Heart left ventricle (tissue), 16 donors: ENCODE measurements around the gene CTNND2. TPM values are rescaled to one million over a fixed set of nuclear protein-coding genes. Genes with fewer than 3 reads are reported as not detected.
A peak's percentile ranks its signal among the peaks of the same experiment; 100 is the strongest.

Experiments
- ATAC-seq, 4 donors: fragments of 200-7000 bp; cut with Tn5 transposase; one replicate each; pipeline ENCODE4 v1.9.1; 2020 to 2022; ENCODE audit warnings: moderate library complexity in 4 of 4, mild to moderate bottlenecking in 3 of 4, moderate number of reproducible peaks in 1 of 4
- DNase-seq, 5 donors: peaks; one replicate each; pipeline ENCODE4 v3.0.0-alpha.2; 2020
- H3K27ac ChIP-seq, 12 donors: fragments of 200-600 bp; sonication (generic) in 4 of 12; one replicate each; pipeline versions ENCODE4 v1.5.0 to v1.8.0; 2016 to 2022; ENCODE audit warnings: mild to moderate bottlenecking in 2 of 12
- H3K27me3 ChIP-seq, 9 donors: fragments of 200-600 bp; sonication (generic) in 2 of 9; one replicate each; pipeline versions ENCODE4 v1.5.1 to v1.8.0; 2016 to 2022; ENCODE audit warnings: mild to moderate bottlenecking in 3 of 9
- H3K36me3 ChIP-seq, 9 donors: fragments of 200-600 bp; sonication (generic) in 2 of 9; one replicate each; pipeline versions ENCODE4 v1.5.0 to v1.8.0; 2018 to 2022; ENCODE audit warnings: mild to moderate bottlenecking in 2 of 9
- H3K4me1 ChIP-seq, 12 donors: fragments of 200-600 bp; sonication (generic) in 4 of 12; one replicate each; pipeline versions ENCODE4 v1.5.0 to v1.8.0; 2016 to 2022; ENCODE audit warnings: mild to moderate bottlenecking in 3 of 12
- H3K4me3 ChIP-seq, 12 donors: fragments of 200-600 bp; sonication (generic) in 4 of 12; one replicate each; pipeline versions ENCODE4 v1.5.0 to v1.8.0; 2017 to 2022; ENCODE audit warnings: mild to moderate bottlenecking in 9 of 12, moderate library complexity in 4 of 12
- H3K9me3 ChIP-seq, 12 donors: fragments of 200-600 bp; sonication (generic) in 4 of 12; one replicate each; pipeline versions ENCODE4 v1.5.0 to v1.8.0; 2016 to 2022; ENCODE audit warnings: mild to moderate bottlenecking in 1 of 12
- CTCF ChIP-seq, 12 donors: fragments of 200-600 bp; sonication (generic) in 4 of 12; IDR thresholded peaks; one replicate each; pipeline versions ENCODE4 v1.5.0 to v1.8.0; 2018 to 2022; ENCODE audit warnings: antibody characterized with exemption in 12 of 12, mild to moderate bottlenecking in 5 of 12
- POLR2A ChIP-seq, 2 donors: fragments of 450-650 bp; IDR thresholded peaks; one replicate each; pipeline ENCODE4 v1.6.1; 2017; ENCODE audit warnings: antibody characterized with exemption in 2 of 2, mild to moderate bottlenecking in 2 of 2, moderate library complexity in 2 of 2
- WGBS, 4 donors: extraction: QIAGEN DNeasy Blood & Tissue Kit in 2 of 4; methylation state at CpG; one replicate each; pipeline versions ENCODE4 v1.1.5 to v1.1.7; 2013 to 2018; 5-methylcytosine and 5-hydroxymethylcytosine counted together
- intact Hi-C, 10 donors: fragments of 100-400 bp; cut with DNase I; formaldehyde crosslinking; loops; one replicate each; pipeline versions ENCODE4 v1.11.1 to v1.14.2; 2022
- polyA plus RNA-seq, 2 donors: library from polyadenylated mRNA; stranded (reverse); fragments of 200-250 nt; gene quantifications; one replicate each; pipeline ENCODE4 v1.2.3, GENCODE V29; 2013
- total RNA-seq, 9 donors: library from RNA; depleted of rRNA in 2 of 9; stranded (reverse); fragments of >200 nt in 2 of 9; fragmentation: NEBNext Ultra II Directional in 3 of 9; extraction: Animal tissue kit (Norgen Biotek cat#: 25700) in 3 of 9; gene quantifications; one replicate each; pipeline versions ENCODE4 v1.1.0 to v1.2.4, GENCODE V29; 2016 to 2023
- donor health status: ischemic (EF 13 %, LVEDD 7.1; RV severe dilation, severe dysfunction).
- donor health status: healthy with polysubstance abuse.
- donor health status: DM: no; HTN: yes; CAD: no.
- donor health status: DM: no; HTN: no; CAD: no.
- donor health status: ischemic (EF 25% LVEDD 6.9; RV normal size, moderate dysfunction).
- donor health status: ischemic (EF 25% LVEDD 5.7; RV mildly dilated, moderate dysfunction).
- donor health status: healthy.
- donor health status: DM: yes; HTN: yes; CAD: no.
- donor health status: ischemic (EF 35%, LVEDD 5.7; RV mildly dilated, moderate dysfunction).
- donor health status: nonischemic (EF 11% LVEDD 7.7; RV severe dilation, severe dysfunction).
- donor health status: DM: yes; HTN: yes; CAD: no.
- donor health status: PGD.
- donor health status: ischemic (EF 29% LVEDD 5.4; RV normal size, mild dysfunction).
- donor health status: nonischemic (EF 23%, LVEDD 6.1; RV moderate dilation, normal function).

CTNND2 gene
- total and polyA plus RNA-seq, 11 donors, result 4.0 to 36.8 (median 20.2) TPM

DNA sequence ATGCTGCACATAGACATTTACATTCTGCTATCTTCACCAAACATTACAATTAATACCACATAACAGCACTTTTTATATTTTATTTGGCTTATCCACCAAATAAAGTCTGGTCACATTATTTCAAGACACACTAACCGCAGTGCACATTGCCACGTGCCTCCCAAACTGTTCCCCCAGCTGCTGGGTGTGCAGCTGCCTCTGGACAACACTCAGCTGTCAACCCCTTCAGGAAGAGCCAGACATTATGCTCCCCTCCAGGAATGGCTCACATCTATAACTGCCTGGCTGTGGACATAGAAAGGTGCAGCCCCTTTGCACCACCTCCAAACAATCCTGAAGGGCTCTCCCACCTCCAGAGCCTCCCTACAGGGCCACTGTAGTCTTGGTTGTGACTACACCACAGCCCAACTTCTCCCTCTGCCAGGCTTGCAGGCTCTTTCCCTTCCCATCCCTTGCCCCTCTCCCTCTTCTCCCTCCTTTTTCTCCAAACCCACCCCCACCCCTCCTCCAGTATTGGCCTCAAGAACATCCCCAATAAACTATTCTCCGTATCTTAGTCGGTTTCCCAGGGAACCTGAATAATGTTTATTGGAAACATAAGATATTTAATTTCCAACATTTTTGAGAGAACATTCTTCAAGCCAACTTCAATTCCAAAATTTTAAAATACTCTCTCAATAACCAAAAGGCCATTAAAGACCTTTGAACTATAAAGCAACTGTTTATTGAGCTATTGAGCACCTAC is 372.3 kb downstream of the CTNND2 start:
- intact Hi-C loops, result no loop called here
- H3K9me3 ChIP-seq, result no peaks in the 10 kb centered on the region
- H3K27me3 ChIP-seq, result no peaks in the 10 kb centered on the region
- peak in 1 of 5 donors; percentile 39 for DNase-seq
- no peak for TF ChIP-seq POLR2A (IDR thresholded peaks at IDR 0.05)
- TF ChIP-seq CTCF (IDR thresholded peaks at IDR 0.05), result no peak
- peak; percentile 44 to 68 (median 61) for ATAC-seq
- H3K4me3 ChIP-seq, result no peak overlapping the region
- H3K27ac ChIP-seq, result no peak overlapping the region
- H3K4me1 ChIP-seq, result peaks cover 0 to 21% (median 0%) of the 10 kb centered on the region in 12 donors
- H3K36me3 ChIP-seq, result no peaks in the 10 kb centered on the region
- WGBS, 4 donors, result 49 to 58% (median 53%) methylated on average over 4 of the region's 4 CpGs

- Histone ChIP-seq H3K4me1 (peaks cover 0 to 21% (median 0%) of the 10 kb centered on the region in 12 donors), H3K9me3 (no peaks in the 10 kb centered on the region), H3K36me3 (no peaks in the 10 kb centered on the region), H3K27ac (peak overlapping the region in 5 of 12 donors; percentile 10 to 55 (median 19)), H3K27me3 (no peaks in the 10 kb centered on the region), H3K4me3 (no peak overlapping the region)
- DNase-seq, result peak in 4 of 5 donors; percentile 36 to 85 (median 68)
- TF ChIP-seq CTCF (IDR thresholded peaks at IDR 0.05), result no peak
- TF ChIP-seq POLR2A (IDR thresholded peaks at IDR 0.05), result no peak
- intact Hi-C loops, result no loop called here
- peak; percentile 92 to 95 (median 93) for ATAC-seq
- 31 to 40% (median 38%) methylated on average over 7 of the region's 7 CpGs for WGBS, 4 donors
Measured at GRCh38 chr5:11528720-11529119, 375.5 kb downstream of the CTNND2 start.

DNA sequence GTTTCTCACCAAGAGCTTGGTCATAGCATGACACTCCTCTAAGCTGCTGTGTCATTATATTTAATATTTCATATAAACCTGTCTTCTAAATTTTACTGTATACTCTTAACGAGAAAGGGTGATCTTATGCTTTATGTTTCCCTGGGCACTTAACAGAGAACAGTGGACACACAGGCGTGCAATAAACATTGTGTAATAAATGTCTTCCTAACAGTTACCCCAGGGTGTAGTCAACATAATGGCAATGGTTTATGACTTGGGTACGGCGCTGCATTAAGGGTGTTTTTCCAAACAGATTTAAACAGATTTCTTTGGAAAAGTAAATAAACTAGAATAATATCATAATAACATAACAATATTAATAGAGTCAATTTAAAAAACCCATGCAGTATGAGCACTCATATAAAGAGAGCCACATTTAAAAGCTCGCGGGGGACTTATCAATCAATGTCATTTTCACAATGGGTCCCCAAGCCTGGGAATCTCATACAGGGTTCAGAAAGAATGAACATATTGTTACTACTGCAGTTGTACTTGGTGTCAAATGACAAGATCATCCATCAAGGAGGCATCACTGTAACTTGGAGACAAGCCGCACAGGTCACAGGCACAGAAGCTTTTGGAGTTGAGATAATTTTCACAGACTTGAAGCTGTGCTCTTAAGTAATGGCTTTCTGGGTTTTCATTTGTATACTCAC is 376.4 kb downstream of the CTNND2 start:
- TF ChIP-seq POLR2A (IDR thresholded peaks at IDR 0.05) (no peak), CTCF (IDR thresholded peaks at IDR 0.05) (no peak)
- intact Hi-C loops, result no loop called here
- Histone ChIP-seq H3K27me3 (no peaks in the 10 kb centered on the region), H3K9me3 (no peaks in the 10 kb centered on the region), H3K27ac (no peak overlapping the region), H3K4me3 (no peak overlapping the region), H3K4me1 (peaks cover 0 to 21% (median 0%) of the 10 kb centered on the region in 12 donors), H3K36me3 (no peaks in the 10 kb centered on the region)
- ATAC-seq, result no peak
- DNase-seq, result no peak
- WGBS, 4 donors, result 81 to 90% (median 87%) methylated on average over 7 of the region's 7 CpGs

GRCh38 chr5:11525020-11525419 is 379.2 kb downstream of the CTNND2 start:
- H3K4me1 ChIP-seq, result peaks cover 0 to 9% (median 0%) of the 10 kb centered on the region in 12 donors
- no peaks in the 10 kb centered on the region for H3K9me3 ChIP-seq
- H3K4me3 ChIP-seq, result no peak overlapping the region
- no peak for ATAC-seq
- no peak for DNase-seq
- intact Hi-C loops, result no loop called here
- TF ChIP-seq CTCF (IDR thresholded peaks at IDR 0.05), result no peak
- no peak for TF ChIP-seq POLR2A (IDR thresholded peaks at IDR 0.05)
- H3K36me3 ChIP-seq, result no peaks in the 10 kb centered on the region
- H3K27me3 ChIP-seq, result no peaks in the 10 kb centered on the region
- WGBS, 4 donors, result 46 to 56% (median 49%) methylated on average over 2 of the region's 2 CpGs
- H3K27ac ChIP-seq, result no peak overlapping the region
